Hematopoietic multipotent progenitor cell (in vitro differentiated cells): ENCODE results near the gene MYH9. TPM values are rescaled to one million over a fixed set of nuclear protein-coding genes. Genes with fewer than 3 reads are reported as not detected.
A peak's percentile ranks its signal among the peaks of the same experiment; 100 is the strongest.
"Not testable (repeated sequence)": the region's sequence is repeated elsewhere in the genome, so short reads cannot be mapped to it uniquely, and the experiment has no call there.

ENCODE experiments used
- DNase-seq, 3 donors: peaks; one replicate each; pipeline ENCODE4 v3.0.0-alpha.2; 2011 to 2015; ENCODE audit warnings: low read depth in 2 of 3, low spot score in 2 of 3
- total RNA-seq: library from RNA; depleted of rRNA; stranded (reverse); fragments of >200 nt; gene quantifications from one replicate; pipeline ENCODE4 v1.2.3, GENCODE V29; 2012

Gene MYH9
- total RNA-seq, 1 donor, result 329 TPM

DNA sequence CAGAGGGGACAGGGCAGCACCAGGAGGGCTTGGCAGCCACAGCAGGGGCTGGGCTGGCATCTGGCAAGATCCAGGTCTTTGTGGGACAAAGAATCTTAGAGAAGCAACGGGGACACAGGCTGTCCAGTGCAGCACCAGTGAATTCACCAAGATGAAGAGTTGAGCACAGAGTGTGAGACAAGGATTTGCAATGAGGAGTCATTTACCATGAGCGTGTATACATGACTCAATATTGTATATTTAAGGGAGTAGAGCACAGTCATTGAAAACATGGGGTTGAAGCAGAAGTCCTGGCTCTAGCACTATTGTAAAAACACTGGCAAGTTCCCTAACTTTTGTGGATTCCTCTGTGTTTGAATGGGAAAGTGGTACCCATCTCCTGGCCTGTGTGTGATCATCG lies 131.3 kb downstream of the MYH9 start:
- no peak for DNase-seq

DNA sequence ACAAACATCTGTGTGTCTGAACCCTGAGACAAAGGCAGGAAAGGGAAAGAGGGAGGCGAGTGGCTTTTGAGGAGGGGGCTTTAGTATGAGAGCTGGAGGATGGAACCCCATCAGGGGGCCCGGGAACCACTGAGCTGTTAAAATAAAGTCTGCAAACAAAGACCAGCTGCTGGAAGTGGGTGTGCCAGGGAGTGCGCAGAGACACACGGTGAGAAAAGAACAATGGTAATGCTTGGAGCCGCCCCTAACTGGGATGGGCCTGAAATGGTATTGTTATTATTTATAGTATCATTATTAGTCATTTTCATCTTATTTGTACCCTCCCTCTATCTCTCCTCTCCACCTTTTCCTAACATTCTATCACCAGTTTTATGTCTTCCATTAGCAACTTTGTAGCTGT lies 132.2 kb downstream of the MYH9 start:
- not testable (repeated sequence) for DNase-seq

DNA sequence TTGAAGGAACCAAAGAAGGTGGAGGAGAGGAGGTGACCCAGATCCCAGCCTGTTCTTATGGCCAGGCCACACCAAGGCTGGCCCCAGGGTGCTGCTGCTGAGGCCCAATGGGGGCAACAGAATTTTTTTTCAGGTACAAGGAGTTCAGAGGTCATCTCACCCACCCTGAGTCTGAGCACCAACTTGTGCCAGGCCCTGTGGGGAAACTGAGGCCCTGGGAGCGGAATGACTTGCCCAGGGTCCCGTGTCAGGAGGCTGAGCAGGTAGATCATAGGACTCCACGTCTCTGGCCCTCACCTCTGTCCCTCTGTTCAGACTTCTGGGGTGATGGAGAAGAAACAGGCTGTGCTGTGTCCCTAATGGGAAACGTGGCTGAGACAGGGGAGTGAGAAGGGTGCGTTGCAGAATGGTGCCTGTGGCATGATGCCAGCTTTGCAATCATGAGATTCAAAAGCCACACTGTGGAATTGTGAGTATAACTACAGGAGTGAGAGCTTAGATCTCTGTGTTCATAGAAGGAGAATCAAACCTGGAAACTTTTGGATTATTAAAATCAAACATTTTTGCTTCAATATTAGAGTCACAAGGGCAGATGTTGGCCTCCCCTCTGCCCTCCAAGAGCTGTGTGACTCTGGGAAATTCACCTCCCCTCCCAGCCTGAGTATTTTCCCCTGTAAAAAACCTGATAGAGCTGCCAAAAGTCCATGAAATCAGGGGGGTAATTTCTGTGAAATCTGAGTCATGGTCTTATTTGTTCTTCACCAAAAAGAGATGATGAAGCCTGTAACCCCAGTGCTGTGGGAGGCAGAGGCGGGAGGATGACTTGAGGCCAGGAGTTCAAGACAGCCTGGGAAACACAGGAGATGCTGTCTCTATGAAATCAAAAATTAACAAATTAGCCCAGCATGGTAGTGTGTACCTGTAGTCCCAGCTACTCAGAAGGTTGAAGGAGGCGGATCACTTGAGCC lies 134.0 kb downstream of the MYH9 start:
- DNase-seq, result no peak

DNA sequence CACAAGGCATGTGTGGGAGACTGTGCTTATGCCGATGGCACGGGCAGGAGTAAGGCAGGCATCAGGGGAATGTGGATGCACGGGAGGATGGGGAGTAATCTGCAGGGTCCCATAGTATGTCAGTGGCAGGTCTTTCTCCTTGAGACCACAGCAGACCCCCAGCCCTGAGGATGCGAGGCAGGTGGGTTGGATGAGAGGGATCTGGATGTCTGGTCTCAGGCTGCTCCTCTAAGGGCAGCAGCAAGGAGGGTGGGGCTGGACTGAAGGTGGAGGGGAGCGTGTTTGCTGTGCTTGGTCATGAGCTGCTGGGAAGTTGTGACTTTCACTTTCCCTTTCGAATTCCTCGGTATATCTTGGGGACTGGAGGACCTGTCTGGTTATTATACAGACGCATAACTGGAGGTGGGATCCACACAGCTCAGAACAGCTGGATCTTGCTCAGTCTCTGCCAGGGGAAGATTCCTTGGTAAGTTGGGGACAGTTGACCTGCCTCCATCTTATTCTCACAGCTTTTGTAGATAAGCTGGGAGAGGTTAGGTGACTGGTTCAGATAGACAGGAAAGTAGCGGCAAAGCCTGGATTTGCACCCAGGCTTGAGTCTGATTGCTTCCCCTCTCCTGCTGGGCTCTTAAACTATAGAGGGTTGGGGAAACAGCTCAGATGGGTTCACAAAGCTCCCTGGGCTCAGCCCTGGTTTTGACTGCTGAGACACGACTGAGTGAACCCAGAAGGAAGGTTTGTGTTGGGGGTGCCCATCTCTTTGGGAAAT lies 134.8 kb downstream of the MYH9 start, which contains the start of gene APOL1:
Gene APOL1 (plus strand): TSS at position 380 of the 769 bp plus-strand sequence. CDS start 1,823 bp downstream, outside the sequence.
- peak in 2 of 3 donors; percentile 58 to 79 for DNase-seq

DNA sequence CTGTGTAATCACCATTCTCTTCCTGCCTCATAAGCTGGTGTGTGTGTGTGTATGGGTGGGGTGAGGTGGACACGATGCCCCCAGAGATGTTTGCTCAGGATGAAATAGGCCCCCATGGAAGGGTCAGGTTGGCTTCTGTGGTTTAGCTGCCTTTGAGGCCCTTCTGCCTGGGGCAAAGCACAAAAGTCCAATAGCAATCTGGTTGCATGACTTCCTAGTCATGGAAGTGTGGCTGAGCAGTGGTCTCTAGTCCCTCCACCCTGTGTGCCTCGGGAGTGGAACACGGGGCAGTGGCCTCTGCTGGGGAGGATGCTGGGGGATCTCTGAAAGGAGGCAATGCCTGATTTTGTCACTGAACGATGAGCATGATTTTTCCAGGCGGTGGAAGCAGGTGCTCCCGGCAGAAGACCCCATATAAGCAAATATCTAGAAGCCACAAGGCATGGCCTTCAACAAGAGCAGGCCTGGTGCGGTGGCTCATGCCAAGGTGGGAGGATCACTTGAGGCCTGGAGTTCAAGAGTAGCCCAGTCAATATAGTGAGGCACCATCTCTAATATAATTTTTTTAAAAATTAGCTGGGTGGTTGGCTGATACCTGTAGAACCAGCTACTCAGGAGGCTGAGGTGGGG lies 135.7 kb downstream of the MYH9 start:
- not testable (repeated sequence) for DNase-seq

DNA sequence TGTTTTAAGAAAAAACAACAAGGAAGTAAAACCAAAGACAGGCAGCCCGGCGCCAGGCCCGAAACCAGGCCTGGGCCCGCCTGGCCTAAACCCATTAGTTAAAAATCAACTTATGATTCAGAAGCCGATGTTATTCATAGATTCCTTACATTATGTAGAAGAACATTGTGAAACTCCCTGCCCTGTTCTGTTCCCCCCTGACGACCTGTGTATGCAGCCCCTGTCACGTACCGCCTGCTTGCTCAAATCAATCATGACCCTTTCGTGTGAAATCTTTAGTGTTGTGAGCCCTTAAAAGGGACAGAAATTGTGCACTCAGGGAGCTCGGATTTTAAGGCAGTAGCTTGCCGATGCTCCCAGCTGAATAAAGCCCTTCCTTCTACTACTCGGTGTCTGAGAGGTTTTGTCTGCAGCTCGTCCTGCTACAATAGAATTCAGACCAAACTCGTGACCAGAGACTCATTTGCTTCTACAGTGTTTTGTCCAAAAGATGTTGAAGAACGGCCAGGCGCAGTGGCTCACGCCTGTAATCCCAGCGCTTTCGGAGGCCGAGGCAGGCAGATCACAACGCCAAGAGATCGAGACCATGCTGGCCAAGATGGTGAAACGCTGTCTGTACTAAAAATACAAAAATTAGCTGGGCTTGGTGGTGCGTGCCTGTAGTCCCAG lies 137.3 kb downstream of the MYH9 start:
- DNase-seq, result not testable (repeated sequence)

DNA sequence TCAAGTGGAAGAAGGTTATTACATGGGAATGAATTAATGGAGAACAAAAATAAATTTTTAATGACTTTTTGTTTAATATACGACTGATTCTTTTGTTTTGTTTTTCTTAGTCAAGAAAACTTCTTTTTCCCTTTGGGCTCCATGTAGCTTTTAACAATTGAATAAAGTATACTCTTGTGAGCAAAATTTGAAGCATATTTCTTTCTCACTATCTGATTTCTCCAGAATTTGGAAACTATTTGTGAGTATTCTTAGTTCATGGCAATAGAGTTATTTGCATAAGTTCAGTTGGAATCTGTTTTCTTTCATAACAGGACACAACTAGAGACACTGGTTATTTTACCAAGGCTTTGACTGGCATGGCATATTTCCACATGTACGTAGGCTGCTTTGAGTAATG lies 138.6 kb downstream of the MYH9 start:
- peak in 1 of 3 donors; percentile 10 for DNase-seq

DNA sequence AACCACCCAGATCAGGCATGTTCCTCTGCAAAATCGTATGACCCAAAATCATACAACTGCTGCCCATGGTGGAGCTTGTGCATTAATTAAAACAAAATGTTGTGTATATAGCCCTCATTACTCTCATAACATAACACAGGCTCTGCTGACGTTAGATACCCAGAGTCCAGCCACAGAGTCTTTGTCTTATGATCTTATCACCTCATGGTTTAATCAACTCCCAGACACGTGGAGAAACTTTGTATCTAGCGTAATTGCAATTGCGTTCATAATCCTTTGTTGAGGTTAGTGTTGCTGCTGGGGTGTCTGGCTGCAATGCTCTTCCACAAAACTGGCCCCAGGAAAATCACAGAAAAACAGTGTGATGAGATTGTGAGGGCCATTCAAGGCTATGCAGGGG lies 139.8 kb downstream of the MYH9 start:
- no peak for DNase-seq

DNA sequence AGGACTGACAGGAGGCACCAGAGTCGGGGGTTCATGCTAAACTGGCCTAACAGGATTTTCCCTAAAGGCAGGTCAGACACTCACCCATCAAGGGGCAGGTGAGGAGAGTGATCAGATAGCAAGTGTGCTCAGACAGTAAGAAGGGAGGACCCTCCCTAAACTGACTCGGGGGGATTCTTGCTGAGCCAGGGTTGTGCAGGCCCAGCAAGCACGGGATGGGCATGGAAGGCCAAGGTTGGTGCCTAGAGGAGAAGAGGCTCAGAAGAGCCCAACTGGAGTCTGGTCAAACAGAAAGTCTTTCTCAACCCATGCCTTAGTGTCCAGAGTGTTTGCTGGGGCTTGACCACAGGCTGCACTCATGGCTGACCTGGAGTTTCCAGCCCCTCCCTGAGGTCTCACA lies 141.0 kb downstream of the MYH9 start:
- DNase-seq, result no peak

DNA sequence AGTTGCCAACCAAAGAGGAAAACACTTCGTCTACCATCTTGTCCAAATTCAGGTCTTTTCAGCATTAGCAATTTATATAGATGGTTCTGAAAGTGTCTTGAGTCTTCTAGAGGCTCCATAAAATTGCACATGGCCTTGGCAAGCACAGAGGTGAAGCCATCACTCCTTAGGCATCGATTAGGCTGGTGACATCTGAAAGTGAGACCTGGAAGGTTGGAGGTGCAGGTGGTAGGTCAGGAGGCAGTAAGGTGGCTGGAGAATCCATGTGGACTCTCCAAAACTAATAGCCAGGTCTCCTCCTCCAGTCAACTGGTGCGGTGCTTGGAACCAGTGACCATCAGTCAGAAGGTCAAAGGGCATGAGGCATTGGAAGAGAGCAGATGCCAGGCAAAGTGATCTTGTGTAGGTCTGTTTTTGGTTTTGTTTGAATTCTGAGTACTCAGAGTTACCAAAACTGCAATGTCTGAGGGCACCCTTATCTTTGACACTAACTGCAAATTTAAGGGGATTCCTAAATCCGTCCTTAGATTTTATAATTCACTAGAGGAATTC lies 141.9 kb downstream of the MYH9 start:
- no peak for DNase-seq

DNA sequence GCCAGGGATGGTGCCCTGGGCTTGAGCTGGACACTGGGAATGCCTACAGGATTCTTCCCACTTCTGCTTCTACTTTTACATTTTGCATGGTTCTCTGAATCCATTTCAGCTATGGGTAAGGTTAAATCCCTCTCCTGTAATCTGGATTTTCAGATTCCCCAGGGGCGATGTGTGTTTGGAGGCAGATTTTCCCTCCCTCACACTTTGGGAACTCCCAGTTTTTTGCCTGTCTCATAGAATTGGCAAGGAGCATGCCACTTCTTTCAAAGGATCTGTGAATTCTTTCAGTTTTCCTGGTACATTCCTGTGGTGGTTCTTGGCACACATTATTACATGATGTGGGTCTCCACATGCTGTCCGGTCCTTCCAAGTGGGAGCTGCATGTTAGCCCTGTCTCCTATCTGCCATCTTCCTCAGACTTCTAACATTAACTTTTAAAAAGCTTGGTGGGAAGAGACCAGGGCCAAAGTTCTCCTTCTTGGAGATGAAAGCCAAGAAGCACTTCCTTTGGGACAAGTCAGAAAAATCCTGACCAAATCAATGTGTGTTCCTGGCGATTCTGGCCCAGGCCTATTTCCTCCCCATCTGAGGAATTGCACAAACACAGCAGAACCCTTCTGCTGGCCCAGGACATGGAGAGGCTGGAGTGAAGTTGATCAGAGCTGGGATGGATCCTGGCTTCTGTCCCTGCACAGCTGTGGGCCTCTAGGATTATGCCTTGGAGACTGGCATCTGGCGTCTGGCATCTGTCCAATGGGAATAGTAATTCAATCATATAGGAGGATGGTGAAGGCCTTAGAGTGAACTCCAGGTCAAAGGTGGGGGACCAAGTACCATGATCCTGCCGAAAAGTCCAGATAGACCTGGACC lies 143.0 kb downstream of the MYH9 start:
- no peak for DNase-seq

DNA sequence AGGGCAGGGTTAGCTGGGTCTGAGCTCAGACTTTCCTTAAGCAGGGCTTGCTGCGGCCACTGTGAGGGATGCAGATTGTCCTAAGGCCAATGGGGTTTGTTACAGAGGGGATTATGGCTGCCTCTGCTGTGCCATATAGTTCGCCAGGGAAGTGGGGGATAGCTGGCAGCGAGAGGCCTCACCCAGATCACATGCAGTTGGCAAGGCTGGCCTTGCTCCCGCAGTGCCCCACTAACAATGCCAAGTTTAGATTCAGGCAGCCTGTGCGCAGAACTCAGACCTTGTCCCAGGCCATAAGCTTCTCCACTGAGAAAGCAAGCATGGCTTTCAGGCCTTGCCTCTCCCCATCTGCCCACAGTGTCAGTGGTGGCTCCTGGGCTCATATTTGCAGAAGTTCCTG lies 143.8 kb downstream of the MYH9 start:
- no peak for DNase-seq

DNA sequence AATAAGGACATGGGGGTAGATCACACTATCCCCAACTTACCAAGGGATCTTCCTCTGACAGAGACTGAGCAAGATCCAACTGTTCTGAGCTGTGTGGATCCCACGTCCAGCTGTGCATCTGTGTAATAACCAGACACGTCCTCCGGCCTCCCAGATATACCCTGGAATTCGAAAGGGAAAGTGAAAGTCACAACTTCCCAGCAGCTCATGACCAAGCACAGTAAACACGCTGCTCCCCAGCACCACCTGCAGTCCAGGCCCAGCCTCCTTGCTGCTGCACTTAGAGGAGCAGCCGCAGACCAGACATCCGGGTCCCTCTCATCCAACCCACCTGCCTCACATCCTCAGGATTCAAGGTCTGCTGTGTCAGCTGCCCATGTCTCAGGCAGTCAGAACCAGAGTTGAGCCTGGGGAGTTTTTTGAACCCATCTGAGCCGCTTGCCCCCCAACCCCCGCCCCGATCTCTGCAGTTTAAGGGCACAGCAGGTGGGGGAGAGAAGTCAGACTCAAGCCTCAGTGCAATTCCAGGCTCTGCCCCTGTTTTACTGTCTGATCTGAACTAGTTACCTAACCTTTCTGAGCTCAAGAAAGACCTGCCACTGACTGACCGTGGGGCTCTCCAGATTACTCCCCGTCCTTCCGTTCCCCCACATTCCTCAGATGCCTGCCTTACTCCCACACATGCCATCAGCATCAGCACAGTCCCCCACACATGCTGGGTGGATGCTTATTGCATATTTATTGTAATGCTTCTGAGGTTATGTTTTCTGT lies 148.2 kb downstream of the MYH9 start, which contains the start of gene APOL2:
Gene APOL2 (minus strand): TSS at position 127 of the 771 bp plus-strand sequence. CDS start 6,365 bp downstream, outside the sequence.
- DNase-seq, result peak; percentile 50 to 88 (median 86)

DNA sequence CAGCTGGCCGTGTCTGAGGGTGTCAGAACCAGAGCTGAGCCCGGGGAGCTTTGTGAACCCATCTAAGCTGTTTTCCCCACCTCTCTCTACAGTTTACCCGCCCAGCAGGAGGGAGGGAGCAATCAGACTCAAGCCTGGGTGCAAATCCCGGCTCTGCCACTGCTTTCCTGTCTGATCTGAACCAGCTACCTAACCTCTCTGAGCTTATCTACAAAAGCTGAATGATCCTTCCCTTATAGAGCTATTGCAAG lies 148.7 kb downstream of the MYH9 start:
- DNase-seq, result no peak

DNA sequence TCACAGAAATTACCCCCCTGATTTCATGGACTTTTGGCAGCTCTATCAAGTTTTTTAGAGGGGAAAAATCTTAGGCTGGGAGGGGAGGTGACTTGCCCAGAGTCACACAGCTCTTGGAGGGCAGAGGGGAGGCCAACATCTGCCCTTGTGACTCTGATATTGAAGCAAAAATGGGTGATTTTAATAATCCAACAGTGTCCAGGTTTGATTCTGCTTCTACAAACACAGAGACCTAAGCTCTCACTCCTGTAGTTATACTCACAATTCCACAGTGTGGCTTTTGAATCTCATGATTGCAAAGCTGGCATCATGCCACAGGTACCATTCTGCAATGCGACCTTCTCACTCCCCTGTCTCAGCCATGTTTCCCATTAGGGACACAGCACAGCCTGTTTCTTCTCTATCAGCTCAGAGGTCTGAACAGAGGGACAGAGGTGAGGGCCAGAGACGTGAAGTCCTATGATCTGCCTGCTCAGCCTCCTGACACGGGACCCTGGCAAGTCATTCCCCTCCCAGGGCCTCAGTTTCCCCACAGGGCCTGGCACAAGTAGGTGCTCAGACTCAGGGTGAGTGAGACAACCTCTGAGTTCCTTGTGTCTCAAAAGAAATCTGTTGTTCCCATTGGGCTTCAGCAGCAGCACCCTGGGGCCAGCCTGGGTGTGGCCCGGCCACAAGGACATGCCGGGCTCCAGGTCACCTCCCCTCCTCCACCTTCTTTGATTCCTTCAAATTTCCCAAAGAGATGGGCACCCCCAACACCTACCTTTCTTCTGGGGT lies 149.2 kb downstream of the MYH9 start:
- peak in 1 of 3 donors; percentile 9 for DNase-seq

DNA sequence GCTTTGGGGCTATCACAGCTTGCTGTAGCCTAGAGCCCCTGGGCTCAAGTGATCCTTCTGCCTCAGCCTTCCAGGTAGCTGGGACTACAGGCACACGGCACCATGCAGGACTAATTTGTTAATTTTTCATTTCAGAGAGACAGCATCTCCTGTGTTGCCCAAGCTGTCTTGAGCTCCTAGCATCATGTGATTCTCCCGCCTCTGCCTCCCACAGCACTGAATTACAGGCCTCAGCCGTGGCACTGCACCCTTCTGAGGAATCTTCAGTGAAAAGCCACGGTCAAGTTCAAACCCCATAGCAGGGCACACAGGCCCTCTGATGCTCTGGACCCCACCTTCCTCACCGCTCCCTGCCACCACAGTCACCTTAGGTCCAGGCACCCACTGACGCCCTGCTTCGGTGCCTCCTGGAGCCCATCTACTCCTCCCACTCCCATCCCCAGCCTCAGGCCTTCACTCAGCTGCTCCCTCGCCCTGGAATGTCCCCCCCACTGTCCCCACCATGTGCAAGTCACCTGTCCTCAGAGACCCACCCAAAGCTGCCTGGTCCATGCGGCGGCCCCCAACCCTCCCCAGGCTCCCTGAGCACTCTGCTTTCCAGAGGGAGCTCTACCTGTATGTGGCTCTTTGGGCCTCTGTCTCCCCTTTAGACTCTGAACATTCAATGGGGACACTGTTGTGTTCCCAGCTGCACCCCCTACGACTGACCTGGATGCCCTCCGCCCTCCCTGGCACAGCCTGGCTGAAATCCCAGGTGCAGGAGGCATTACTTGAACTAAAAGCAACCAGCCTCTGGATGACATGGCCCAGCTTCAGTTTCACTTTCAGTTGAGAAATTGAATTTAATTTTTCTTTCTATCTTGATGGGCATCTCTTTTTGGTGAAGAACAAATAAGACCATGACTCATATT lies 150.1 kb downstream of the MYH9 start:
- DNase-seq, result peak in 1 of 3 donors; percentile 22
